KOPT-K1 (cell line): ENCODE data around the gene UGT1A3.

Source experiments
- H3K27ac ChIP-seq: fragments of 200-600 bp; sonication (generic); 2 replicates; pipeline ENCODE4 v1.5.1; 2016; ENCODE audit warnings: antibody characterized with exemption, mild to moderate bottlenecking, low read depth, low read length; ENCODE audit not compliant: poor library complexity, severe bottlenecking
- H3K36me3 ChIP-seq: fragments of 200-600 bp; sonication (generic); 2 replicates; pipeline ENCODE4 v1.5.1; 2017; ENCODE audit warnings: antibody characterized with exemption, mild to moderate bottlenecking, low read length, moderate library complexity; ENCODE audit not compliant: insufficient read depth
- H3K9me3 ChIP-seq: fragments of 200-600 bp; sonication (generic); 2 replicates; pipeline ENCODE4 v1.5.1; 2017; ENCODE audit warnings: antibody characterized with exemption, low read length, mild to moderate bottlenecking; ENCODE audit not compliant: insufficient read depth, poor library complexity, severe bottlenecking

Gene UGT1A3

DNA sequence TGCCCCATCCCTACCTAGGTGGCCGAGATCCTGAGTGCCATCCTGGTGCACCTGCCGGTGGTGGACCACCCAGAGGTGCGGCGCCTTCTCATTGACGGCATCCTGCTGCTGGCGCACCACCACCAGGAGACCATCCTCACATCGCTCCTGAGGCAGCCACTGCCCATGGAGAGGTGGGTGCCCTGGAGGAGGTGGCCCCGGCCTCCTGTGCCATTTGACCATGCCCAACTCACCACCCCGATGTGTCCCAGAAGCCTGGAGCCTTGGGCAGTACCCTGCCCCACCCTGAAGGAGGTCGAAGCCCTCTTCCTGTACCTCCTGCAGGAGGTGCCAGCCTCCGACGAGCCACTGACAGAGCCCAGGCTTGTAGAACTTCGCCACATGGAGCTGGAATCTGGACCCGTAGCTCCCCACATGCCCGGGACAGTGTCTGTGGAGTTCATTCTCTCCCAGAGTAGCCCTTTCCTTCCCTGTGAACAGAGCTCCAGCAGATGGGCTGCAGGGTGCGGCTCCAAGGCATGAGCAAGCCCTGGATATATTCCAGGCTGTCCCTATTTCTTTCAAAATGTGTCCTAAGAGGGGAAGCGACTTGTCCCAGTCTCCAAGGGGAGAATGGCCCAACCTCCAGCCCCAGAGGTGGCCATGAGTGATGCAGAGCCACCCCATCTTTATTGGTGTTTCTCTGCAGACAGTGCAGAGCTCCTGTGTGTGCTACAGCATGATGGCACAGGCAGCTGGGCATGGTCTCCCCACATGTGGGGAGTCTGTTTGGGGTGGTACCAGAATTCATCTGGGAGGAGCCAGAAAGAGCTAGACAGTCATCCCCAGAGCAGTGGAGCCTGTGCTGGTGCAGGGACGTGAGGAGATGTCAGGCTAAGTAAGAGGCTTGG, 91.3 kb downstream of the UGT1A3 start:
- Histone ChIP-seq H3K27ac (no peak overlapping the region), H3K36me3 (no peaks in the 10 kb centered on the region), H3K9me3 (no peaks in the 10 kb centered on the region)

- no peak overlapping the region for H3K27ac ChIP-seq
- no peaks in the 10 kb centered on the region for H3K36me3 ChIP-seq
- no peaks in the 10 kb centered on the region for H3K9me3 ChIP-seq
These were observed 91.9 kb downstream of the UGT1A3 start for GRCh38 chr2:233820774-233821105.

- no peak overlapping the region for H3K27ac ChIP-seq
- no peaks in the 10 kb centered on the region for H3K9me3 ChIP-seq
- H3K36me3 ChIP-seq = no peaks in the 10 kb centered on the region
These were observed 92.4 kb downstream of the UGT1A3 start for GRCh38 chr2:233821196-233821595.

GRCh38 chr2:233821709-233822100, 92.9 kb downstream of the UGT1A3 start:
- no peak overlapping the region for H3K27ac ChIP-seq
- H3K36me3 ChIP-seq = no peaks in the 10 kb centered on the region
- H3K9me3 ChIP-seq = no peaks in the 10 kb centered on the region

- H3K9me3 ChIP-seq = no peaks in the 10 kb centered on the region
- no peaks in the 10 kb centered on the region for H3K36me3 ChIP-seq
- H3K27ac ChIP-seq = no peak overlapping the region
These were observed 93.4 kb downstream of the UGT1A3 start for GRCh38 chr2:233822101-233822771.
